22Rv1 (cell line): ENCODE results near the gene GPHN.
"Not testable (repeated sequence)": the region's sequence is repeated elsewhere in the genome, so short reads cannot be mapped to it uniquely, and the experiment has no call there.

Source experiments
- ZFX ChIP-seq: fragments of 450-650 bp; IDR thresholded peaks from 2 replicates; pipeline ENCODE4 v1.6.1; 2017; ENCODE audit warnings: antibody characterized with exemption, borderline replicate concordance
- TF ChIP-seq, protein P1 (sequence below): fragments of 450-650 bp; IDR thresholded peaks from 2 replicates; pipeline ENCODE4 v1.5.1; 2017; ENCODE audit warnings: mild to moderate bottlenecking

DNA sequence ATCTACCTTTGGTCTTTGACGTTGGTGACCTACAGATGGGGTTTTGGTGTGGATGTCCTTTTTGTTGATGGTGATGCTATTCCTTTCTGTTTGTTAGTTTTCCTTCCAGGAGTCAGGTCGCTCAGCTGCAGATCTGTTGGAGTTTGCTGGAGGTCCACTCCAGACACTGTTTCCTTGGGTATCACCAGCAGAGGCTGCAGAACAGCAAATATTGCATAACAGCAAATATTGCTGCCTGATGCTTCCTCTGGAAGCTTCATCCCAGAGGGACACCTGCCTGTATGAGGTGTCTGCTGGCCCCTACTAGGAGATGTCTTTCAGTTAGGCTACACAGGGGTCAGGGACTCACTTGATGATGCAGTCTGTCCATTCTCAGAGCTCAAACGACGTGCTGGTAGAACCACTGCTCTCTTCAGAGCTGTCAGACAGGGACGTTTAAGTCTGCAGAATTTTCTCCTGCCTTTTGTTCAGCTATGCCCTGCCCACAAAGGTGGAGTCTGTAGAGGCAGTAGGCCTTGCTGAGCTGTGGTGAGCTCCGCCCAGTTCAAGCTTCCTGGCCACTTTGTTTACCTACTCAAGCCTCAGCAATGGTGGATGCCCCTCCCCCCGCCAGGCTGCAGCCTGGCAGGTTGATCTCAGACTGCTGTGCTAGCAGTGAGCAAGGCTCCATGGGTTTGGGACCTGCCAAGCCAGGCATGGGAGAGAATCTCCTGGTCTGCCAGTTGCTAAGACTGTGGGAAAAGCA is 559.3 kb downstream of the GPHN start:
- TF ChIP-seq, protein P1, sequence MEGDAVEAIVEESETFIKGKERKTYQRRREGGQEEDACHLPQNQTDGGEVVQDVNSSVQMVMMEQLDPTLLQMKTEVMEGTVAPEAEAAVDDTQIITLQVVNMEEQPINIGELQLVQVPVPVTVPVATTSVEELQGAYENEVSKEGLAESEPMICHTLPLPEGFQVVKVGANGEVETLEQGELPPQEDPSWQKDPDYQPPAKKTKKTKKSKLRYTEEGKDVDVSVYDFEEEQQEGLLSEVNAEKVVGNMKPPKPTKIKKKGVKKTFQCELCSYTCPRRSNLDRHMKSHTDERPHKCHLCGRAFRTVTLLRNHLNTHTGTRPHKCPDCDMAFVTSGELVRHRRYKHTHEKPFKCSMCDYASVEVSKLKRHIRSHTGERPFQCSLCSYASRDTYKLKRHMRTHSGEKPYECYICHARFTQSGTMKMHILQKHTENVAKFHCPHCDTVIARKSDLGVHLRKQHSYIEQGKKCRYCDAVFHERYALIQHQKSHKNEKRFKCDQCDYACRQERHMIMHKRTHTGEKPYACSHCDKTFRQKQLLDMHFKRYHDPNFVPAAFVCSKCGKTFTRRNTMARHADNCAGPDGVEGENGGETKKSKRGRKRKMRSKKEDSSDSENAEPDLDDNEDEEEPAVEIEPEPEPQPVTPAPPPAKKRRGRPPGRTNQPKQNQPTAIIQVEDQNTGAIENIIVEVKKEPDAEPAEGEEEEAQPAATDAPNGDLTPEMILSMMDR = not testable (repeated sequence)
- not testable (repeated sequence) for TF ChIP-seq ZFX
